Naive thymus-derived CD4-positive, alpha-beta T cell (primary cell): ENCODE data around the gene KAZALD1. TPM values are rescaled to one million over a fixed set of nuclear protein-coding genes. Genes with fewer than 3 reads are reported as not detected.

ENCODE experiments used
- ATAC-seq: fragments of 150-1000 bp; cut with Tn5 transposase; 2 replicates; pipeline ENCODE4 v1.10.0; 2021; ENCODE audit warnings: mild to moderate bottlenecking, moderate library complexity
- CTCF ChIA-PET: fragments of 350-600 bp; sonication (Branson Sonifier 250); formaldehyde crosslinking; loops from one replicate; lab custom pipeline; 2021; ENCODE audit warnings: antibody characterized with exemption; lab: Charles Lee
- POLR2A ChIA-PET: fragments of 350-600 bp; sonication (Branson Sonifier 250); formaldehyde crosslinking; loops from one replicate; lab custom pipeline; 2021; ENCODE audit warnings: antibody characterized with exemption, inconsistent platforms; lab: Charles Lee
- DNase-seq, 9 donors: peaks; one replicate each; pipeline versions ENCODE4 v3.0.0 to v3.0.0-alpha.2; 2020 to 2022; ENCODE audit warnings: mixed read lengths in 1 of 9
- H3K27ac ChIP-seq: one replicate; pipeline ENCODE4 v1.7.0; 2013; ENCODE audit warnings: mild to moderate bottlenecking, low read depth, low read length, moderate library complexity
- H3K27me3 ChIP-seq, 2 donors: one replicate each; pipeline ENCODE4 v1.7.0; 2013; ENCODE audit warnings: low read length in 2 of 2, mild to moderate bottlenecking in 2 of 2, moderate library complexity in 2 of 2; ENCODE audit not compliant: control insufficient read depth in 2 of 2, insufficient read depth in 2 of 2
- H3K36me3 ChIP-seq, 3 experiments: 1 replicate in 2 of 3; 2 replicates in 1 of 3; pipeline ENCODE4 v1.7.0; 2013; ENCODE audit warnings: low read length in 3 of 3, mild to moderate bottlenecking in 3 of 3, moderate library complexity in 1 of 3; ENCODE audit not compliant: insufficient read depth in 3 of 3, control insufficient read depth in 2 of 3
- H3K4me1 ChIP-seq, 2 donors: one replicate each; pipeline ENCODE4 v1.7.0; 2013; ENCODE audit warnings: low read length in 2 of 2, mild to moderate bottlenecking in 2 of 2, moderate library complexity in 1 of 2; ENCODE audit not compliant: control insufficient read depth in 2 of 2, insufficient read depth in 2 of 2
- H3K4me3 ChIP-seq: 2 replicates; pipeline ENCODE4 v1.7.0; 2013; ENCODE audit warnings: mild to moderate bottlenecking, low read length
- H3K9me3 ChIP-seq, 3 experiments: 1 replicate in 2 of 3; 2 replicates in 1 of 3; pipeline ENCODE4 v1.7.0; 2013; ENCODE audit warnings: low read length in 3 of 3; ENCODE audit not compliant: control insufficient read depth in 2 of 3
- H3K27ac Mint-ChIP-seq, 9 donors: one replicate each; pipeline ENCODE4 v1.8.0; 2020 to 2022; ENCODE audit warnings: mixed read lengths in 9 of 9, mild to moderate bottlenecking in 8 of 9, moderate library complexity in 5 of 9, inconsistent platforms in 2 of 9
- H3K27me3 Mint-ChIP-seq, 5 donors: one replicate each; pipeline ENCODE4 v1.8.0; 2021 to 2022; ENCODE audit warnings: mixed read lengths in 5 of 5, mild to moderate bottlenecking in 1 of 5
- H3K36me3 Mint-ChIP-seq, 5 donors: one replicate each; pipeline ENCODE4 v1.8.0; 2020 to 2022; ENCODE audit warnings: mixed read lengths in 5 of 5, mild to moderate bottlenecking in 3 of 5, inconsistent platforms in 1 of 5
- H3K4me1 Mint-ChIP-seq, 7 donors: one replicate each; pipeline ENCODE4 v1.8.0; 2020 to 2022; ENCODE audit warnings: mixed read lengths in 7 of 7, mild to moderate bottlenecking in 3 of 7, inconsistent platforms in 1 of 7
- H3K4me3 Mint-ChIP-seq, 10 donors: one replicate each; pipeline ENCODE4 v1.8.0; 2020 to 2022; ENCODE audit warnings: mild to moderate bottlenecking in 10 of 10, mixed read lengths in 10 of 10, moderate library complexity in 6 of 10, inconsistent platforms in 2 of 10
- H3K9me3 Mint-ChIP-seq, 11 donors: one replicate each; pipeline ENCODE4 v1.8.0; 2020 to 2022; ENCODE audit warnings: mixed read lengths in 11 of 11, mild to moderate bottlenecking in 4 of 11, inconsistent platforms in 1 of 11, moderate library complexity in 1 of 11
- intact Hi-C, 2 donors: fragments of 100-400 bp; cut with micrococcal nuclease; formaldehyde crosslinking; loops; one replicate each; pipeline ENCODE4 v1.15.1; 2023
- polyA plus RNA-seq, 2 donors: library from polyadenylated mRNA; unstranded; fragments of 300-500 nt; fragmentation: Illumina TruSeq; gene quantifications; one replicate each; pipeline ENCODE4 v1.2.3, GENCODE V29; 2021
- total RNA-seq, 6 experiments: library from RNA in 5 of 6; stranded (reverse) in 5 of 6; gene quantifications; 1 replicate in 5 of 6; 2 replicates in 1 of 6; pipeline ENCODE4 v1.2.3 and lab custom pipeline; 2021 to 2026

Gene KAZALD1
- total and polyA plus RNA-seq, 7 experiments from 2014 or later = 0.22 to 1.5 (median 0.29) TPM; not detected in 4

DNA sequence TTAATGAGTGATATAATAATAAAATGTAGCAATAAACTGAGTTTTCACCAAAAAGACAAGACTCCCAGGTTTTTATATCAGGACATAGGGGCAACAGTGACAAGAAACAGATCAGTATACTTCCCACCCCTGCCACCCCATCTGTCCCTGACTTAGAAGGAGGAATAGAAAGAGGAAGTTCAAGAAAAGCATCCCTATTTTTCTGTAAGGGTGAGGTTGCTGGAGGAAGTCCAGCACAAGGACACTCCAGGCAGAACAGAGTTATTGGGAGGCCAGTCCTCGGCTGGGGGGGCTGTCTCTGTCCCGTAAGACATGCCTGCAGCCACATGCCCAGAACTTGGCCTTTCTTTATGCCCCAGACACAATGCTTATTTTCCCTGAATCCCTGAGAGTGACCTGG is 52.9 kb downstream of the KAZALD1 start:
- H3K27me3 Mint-ChIP-seq = peaks cover 32 to 67% (median 52%) of the 10 kb centered on the region in 5 donors

More for the DNA sequence above, 52.9 kb downstream of the KAZALD1 start:
- no peak overlapping the region for H3K27ac ChIP-seq
- POLR2A ChIA-PET = no interaction called here
- H3K27ac Mint-ChIP-seq = no peak overlapping the region
- ATAC-seq (no peak), DNase-seq (no peak)
- H3K27me3 ChIP-seq = no peaks in the 10 kb centered on the region
- no peak overlapping the region for H3K4me3 ChIP-seq
- peaks cover 0 to 3% (median 0%) of the 10 kb centered on the region in 5 donors for H3K36me3 Mint-ChIP-seq
- intact Hi-C loops = no loop called here
- CTCF ChIA-PET = no interaction called here
- H3K36me3 ChIP-seq = no peaks in the 10 kb centered on the region
- H3K4me3 Mint-ChIP-seq = no peak overlapping the region
- no peaks in the 10 kb centered on the region for H3K4me1 ChIP-seq
- no peaks in the 10 kb centered on the region for H3K9me3 ChIP-seq
- peaks cover 0 to 2% (median 0%) of the 10 kb centered on the region in 7 donors for H3K4me1 Mint-ChIP-seq
- H3K9me3 Mint-ChIP-seq = no peaks in the 10 kb centered on the region

Other genes starting within 250 kb of the KAZALD1 start
- 10 to 100 TPM; 20.1 to 43.7 (median 38.8) TPM for gene SLF2, start 149.0 kb upstream of the KAZALD1 start, total RNA-seq
- 10 to 100 TPM; 10.9 to 11.5 TPM for gene SLF2, start 149.0 kb upstream of the KAZALD1 start, polyA plus RNA-seq
- gene SEMA4G, start 92.5 kb upstream of the KAZALD1 start, total RNA-seq = 1 to 10 TPM in 3 of 5 experiments, under 1 TPM in 2; 0.78 to 1.7 (median 1.2) TPM
- gene SEMA4G, start 92.5 kb upstream of the KAZALD1 start, polyA plus RNA-seq = under 1 TPM; 0.24 to 0.52 TPM
- 10 to 100 TPM; 35.8 to 74.5 (median 46.5) TPM for gene MRPL43, start 74.5 kb upstream of the KAZALD1 start, total RNA-seq
- gene MRPL43, start 74.5 kb upstream of the KAZALD1 start, polyA plus RNA-seq = 100 to 1,000 TPM; 143 to 149 TPM
- 10 to 100 TPM in 3 of 5 experiments, 1 to 10 TPM in 2; 5.8 to 17.3 (median 14.8) TPM for gene TWNK, start 74.4 kb upstream of the KAZALD1 start, total RNA-seq
- gene TWNK, start 74.4 kb upstream of the KAZALD1 start, polyA plus RNA-seq = 10 to 100 TPM; 10.0 to 18.9 TPM
- gene LZTS2, start 62.2 kb upstream of the KAZALD1 start, total RNA-seq = 10 to 100 TPM; 16.0 to 44.7 (median 25.5) TPM
- gene LZTS2, start 62.2 kb upstream of the KAZALD1 start, polyA plus RNA-seq = 10 to 100 TPM; 10.8 to 25.6 TPM
- gene PDZD7, start 30.9 kb upstream of the KAZALD1 start, total RNA-seq = 1 to 10 TPM in 3 of 5 experiments, under 1 TPM in 2; 0.65 to 2.8 (median 1.8) TPM
- 1 to 10 TPM in 1 of 2 donors, under 1 TPM in 1; 0.71 to 1.1 TPM for gene PDZD7, start 30.9 kb upstream of the KAZALD1 start, polyA plus RNA-seq
- gene SFXN3, start 30.8 kb upstream of the KAZALD1 start, total RNA-seq = 10 to 100 TPM; 33.7 to 90.4 (median 48.4) TPM
- 10 to 100 TPM; 12.6 to 13.2 TPM for gene SFXN3, start 30.8 kb upstream of the KAZALD1 start, polyA plus RNA-seq
- not detected for gene TLX1, start 69.3 kb downstream of the KAZALD1 start, total RNA-seq
- gene TLX1, start 69.3 kb downstream of the KAZALD1 start, polyA plus RNA-seq = not detected
- gene LBX1, start 167.5 kb downstream of the KAZALD1 start, total RNA-seq = not detected
- not detected for gene LBX1, start 167.5 kb downstream of the KAZALD1 start, polyA plus RNA-seq